Measurements from ENCODE around the gene SCIN. TPM values are rescaled to one million over a fixed set of nuclear protein-coding genes. Genes with fewer than 3 reads are reported as not detected.
A peak's percentile ranks its signal among the peaks of the same experiment; 100 is the strongest.
"Not testable (repeated sequence)": the region's sequence is repeated elsewhere in the genome, so short reads cannot be mapped to it uniquely, and the experiment has no call there.

SCIN gene
- total RNA-seq, 1 experiment from 2014 or later: not detected

GRCh38 chr7:12686891-12687717 lies 116.6 kb downstream of the SCIN start, which contains the start of gene ARL4A:
Gene ARL4A, plus strand, starts transcription at chr7:12687633. Its CDS starts 622 bp downstream, at chr7:12688255.
- peak; percentile 100 for DNase-seq (ENCODE audit: low spot score)

- no peak for DNase-seq (ENCODE audit: low spot score)
Measured at GRCh38 chr7:12687718-12688171, 117.2 kb downstream of the SCIN start.

DNA sequence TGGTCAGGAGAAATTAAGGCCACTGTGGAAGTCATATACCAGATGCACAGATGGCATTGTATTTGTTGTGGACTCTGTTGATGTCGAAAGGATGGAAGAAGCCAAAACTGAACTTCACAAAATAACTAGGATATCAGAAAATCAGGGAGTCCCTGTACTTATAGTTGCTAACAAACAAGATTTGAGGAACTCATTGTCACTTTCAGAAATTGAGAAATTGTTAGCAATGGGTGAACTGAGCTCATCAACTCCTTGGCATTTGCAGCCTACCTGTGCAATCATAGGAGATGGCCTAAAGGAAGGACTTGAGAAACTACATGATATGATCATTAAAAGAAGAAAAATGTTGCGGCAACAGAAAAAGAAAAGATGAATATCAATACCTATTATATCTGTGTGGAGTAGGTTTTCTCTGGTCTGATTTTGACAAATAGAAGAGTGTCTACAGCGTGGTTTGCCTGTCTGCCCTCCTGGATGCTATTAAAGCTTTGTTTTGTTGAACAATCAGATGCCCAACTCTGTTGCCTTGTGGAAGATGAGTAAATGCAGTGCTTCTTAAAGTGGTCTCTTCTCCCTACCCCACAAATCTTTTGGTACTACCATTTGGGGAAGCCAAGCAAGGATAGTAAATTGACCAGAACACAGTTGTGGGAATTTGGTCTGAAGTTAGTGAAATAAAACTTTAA lies 118.1 kb downstream of the SCIN start:
- not testable (repeated sequence) for DNase-seq (ENCODE audit: low spot score)

DNA sequence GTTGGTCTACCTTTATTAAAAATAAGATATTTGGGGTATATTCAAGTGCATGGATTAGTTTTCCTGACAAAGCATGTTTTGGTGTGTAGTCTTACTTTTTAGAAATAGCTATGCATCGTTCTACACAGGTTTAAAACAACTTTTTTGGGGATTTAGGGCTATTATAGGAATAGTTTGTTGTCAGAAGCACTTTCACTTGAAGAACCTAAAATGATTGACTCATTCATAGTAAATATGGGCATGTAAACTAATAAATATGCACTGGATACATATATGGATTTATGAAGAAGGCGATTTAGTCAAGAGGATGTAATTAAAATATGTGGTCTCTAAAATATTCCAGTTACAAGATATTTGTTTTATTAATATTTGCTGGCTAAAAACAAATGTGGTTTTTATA lies 118.9 kb downstream of the SCIN start:
- no peak for DNase-seq (ENCODE audit: low spot score)

DNA sequence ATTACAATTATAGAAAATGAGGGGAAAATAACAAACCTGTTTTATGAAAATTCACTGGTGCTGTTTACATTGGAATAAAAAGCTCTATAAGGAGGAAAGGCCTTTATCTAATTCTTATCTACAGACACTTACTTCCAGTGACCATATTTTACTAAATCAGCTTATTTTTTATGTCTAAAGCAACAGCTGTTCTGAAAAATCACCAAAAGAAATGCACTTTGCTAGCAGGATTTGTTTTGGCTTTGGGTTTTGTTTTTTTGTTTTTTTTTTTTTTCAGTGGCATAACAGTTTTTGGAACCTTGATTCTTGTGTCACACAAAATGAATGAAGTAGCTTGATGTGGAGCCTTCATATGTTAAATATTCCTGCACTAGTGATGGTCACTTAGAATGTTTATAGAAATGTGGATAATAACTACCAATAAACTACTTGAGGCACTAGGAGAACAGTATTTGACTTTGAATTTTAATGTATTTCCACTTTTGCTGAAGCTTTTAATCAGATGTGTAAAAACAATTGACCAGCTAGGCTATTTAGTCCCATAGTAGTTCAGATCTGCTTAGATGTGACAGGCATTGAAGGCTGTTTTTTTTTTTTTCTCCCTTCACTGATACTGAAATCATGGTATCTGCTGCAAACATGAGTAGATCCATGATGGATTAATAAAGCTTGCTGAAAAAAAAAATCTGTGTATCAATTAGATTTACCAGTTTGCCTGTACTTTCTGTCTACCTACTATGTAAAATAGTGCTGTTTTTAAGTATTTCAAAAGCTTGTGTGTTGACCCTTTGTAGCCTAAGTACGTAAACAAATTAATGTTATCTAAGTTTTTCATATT lies 119.7 kb downstream of the SCIN start:
- no peak for DNase-seq (ENCODE audit: low spot score)

GRCh38 chr7:12691388-12691787 lies 120.9 kb downstream of the SCIN start:
- DNase-seq (ENCODE audit: low spot score): not testable (repeated sequence)

DNA sequence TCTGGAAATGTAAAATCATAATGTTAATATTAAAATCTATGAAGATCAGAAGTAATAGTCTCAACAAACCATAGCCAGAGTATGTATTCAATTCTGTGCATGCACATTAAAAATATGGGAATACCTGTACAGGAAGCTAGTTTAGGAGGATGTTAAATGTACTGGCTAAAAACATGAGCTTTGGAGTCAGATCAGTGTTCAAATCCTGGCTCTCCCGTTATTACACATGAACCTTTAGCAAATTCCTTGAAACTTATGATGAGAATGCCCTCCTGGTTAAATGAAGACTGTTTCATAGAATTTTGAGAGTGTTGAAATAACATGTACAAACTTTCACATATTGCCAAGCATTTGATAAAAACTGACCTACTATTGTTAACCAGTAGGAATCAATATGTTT lies 121.5 kb downstream of the SCIN start:
- DNase-seq (ENCODE audit: low spot score): no peak

GRCh38 chr7:12692479-12693259 lies 122.1 kb downstream of the SCIN start:
- no peak for DNase-seq (ENCODE audit: low spot score)

DNA sequence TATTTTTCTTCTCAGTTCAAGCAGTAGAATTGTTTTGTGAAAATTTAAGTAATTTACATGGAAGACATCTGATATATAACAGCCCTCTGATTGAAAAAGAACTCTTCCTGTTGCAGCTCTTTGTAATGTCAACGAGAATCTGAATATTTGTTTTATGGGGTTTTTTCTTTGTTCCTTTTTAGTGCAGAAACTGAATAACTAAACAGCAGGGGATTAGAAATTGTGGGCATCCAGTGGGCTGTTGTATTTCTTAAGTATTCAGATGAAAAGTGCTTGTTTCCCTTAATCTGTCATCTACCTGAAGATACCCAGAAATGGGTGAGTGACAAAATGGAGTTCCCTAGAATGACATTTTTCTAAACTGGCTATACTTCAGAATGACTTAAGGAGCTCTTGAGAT lies 124.3 kb downstream of the SCIN start:
- DNase-seq (ENCODE audit: low spot score): no peak

- peak; percentile 19 for DNase-seq (ENCODE audit: low spot score)
Measured at GRCh38 chr7:12695965-12696364, 125.4 kb downstream of the SCIN start.

DNA sequence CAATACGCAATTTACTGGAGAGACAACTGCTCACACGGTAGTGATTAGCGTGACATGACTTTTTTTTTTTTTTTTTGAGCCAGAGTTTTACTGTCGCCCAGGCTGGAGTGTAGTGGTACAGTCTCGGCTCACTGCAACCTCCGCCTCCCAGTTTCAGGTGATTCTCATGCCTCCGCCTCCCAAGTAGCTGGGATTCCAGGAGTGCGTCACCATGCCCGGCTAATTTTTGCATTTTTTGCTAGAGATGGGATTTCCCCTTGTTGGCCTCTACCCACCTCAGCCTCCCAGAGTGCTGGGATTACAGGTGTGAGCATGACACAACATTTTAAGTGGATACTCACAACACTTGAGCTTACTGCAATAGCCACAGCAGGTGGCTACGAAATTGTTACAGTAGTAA lies 128.8 kb downstream of the SCIN start:
- DNase-seq (ENCODE audit: low spot score): no peak

- no peak for DNase-seq (ENCODE audit: low spot score)
Measured at GRCh38 chr7:12701433-12701832, 130.9 kb downstream of the SCIN start.

DNA sequence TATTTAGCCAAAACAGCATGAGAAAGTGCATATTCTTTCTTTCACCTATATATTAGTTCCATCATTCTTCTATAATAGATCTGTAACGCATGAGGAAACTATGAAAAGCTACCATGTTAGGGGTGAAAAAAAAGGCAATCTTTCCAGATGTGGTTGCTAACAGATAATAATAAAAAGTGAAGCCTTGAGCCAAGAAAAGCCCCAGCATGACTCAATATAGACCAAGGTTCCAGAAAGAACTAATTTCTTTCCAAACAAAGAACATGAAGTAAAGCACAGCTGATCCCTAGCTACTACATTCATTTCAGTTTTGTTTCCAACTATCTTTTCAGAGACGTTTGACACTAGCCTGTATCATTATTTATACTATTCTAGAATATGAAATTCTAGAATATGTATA lies 133.4 kb downstream of the SCIN start:
- DNase-seq (ENCODE audit: low spot score): no peak

GRCh38 chr7:12705878-12706277 lies 135.4 kb downstream of the SCIN start:
- DNase-seq (ENCODE audit: low spot score): peak; percentile 16

- peak; percentile 47 for DNase-seq (ENCODE audit: low spot score)
Measured at GRCh38 chr7:12706900-12707536, 136.5 kb downstream of the SCIN start.

DNA sequence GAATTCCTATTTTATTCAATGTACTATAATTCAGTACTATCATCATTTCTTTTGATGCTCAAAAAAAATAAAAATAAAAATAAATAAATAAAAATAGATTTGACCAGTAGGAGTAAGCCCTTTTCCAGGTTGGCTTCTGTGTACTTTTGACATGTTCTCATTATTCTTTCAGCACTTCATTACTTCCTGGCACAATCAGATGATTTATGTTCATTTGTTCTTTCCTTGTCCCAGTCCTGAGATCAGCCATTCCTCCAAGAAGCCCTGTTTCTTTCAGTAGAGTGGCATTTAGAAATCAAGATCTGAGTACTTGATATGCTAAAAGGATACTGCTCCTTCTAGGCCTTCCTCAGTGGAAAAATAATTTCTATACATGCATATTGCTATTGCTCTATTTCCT lies 137.8 kb downstream of the SCIN start:
- no peak for DNase-seq (ENCODE audit: low spot score)

Other genes with a start within 250 kb of the SCIN start
- 0.05 TPM in 1 of 2 replicates, not detected in the other for gene VWDE, start 166.9 kb upstream of the SCIN start, total RNA-seq (2014; rRNA removed; shearing (Covaris generic))
- 53.5 and 62.1 TPM in 2 replicates for gene ARL4A, start 116.9 kb downstream of the SCIN start, total RNA-seq (2014; rRNA removed; shearing (Covaris generic))

All from A172 (cell line).